ENCODE measurements around the gene CA12.
A peak's percentile ranks its signal among the peaks of the same experiment; 100 is the strongest.
"Not testable (repeated sequence)": the region's sequence is repeated elsewhere in the genome, so short reads cannot be mapped to it uniquely, and the experiment has no call there.

Gene CA12

GRCh38 chr15:63332367-63333124 lies 49.1 kb downstream of the CA12 start:
- DNase-seq, result no peak

GRCh38 chr15:63331456-63331855 lies 50.2 kb downstream of the CA12 start:
- DNase-seq, result peak; percentile 21

- DNase-seq, result no peak
Observed at GRCh38 chr15:63330926-63331325, 50.7 kb downstream of the CA12 start.

- no peak for DNase-seq
Observed at GRCh38 chr15:63329567-63330350, 51.9 kb downstream of the CA12 start.

- DNase-seq, result no peak
Observed at GRCh38 chr15:63327648-63328421, 53.8 kb downstream of the CA12 start.

- DNase-seq, result peak; percentile 25
Observed at GRCh38 chr15:63324770-63325169, 56.9 kb downstream of the CA12 start.

- no peak for DNase-seq
Observed at GRCh38 chr15:63323798-63324563, 57.7 kb downstream of the CA12 start.

GRCh38 chr15:63322541-63322940 lies 59.1 kb downstream of the CA12 start:
- no peak for DNase-seq

- DNase-seq, result no peak
Observed at GRCh38 chr15:63321462-63321861, 60.2 kb downstream of the CA12 start.

- not testable (repeated sequence) for DNase-seq
Observed at GRCh38 chr15:63320981-63321380, 60.7 kb downstream of the CA12 start.

- not testable (repeated sequence) for DNase-seq
Observed at GRCh38 chr15:63320446-63320845, 61.2 kb downstream of the CA12 start.

- DNase-seq, result no peak
Observed at GRCh38 chr15:63319065-63319464, 62.6 kb downstream of the CA12 start.

GRCh38 chr15:63318344-63318743 lies 63.3 kb downstream of the CA12 start:
- DNase-seq, result no peak

- no peak for DNase-seq
Observed at GRCh38 chr15:63314409-63314808, 67.2 kb downstream of the CA12 start.

GRCh38 chr15:63313825-63314224 lies 67.8 kb downstream of the CA12 start:
- DNase-seq, result no peak

- DNase-seq, result no peak
Observed at GRCh38 chr15:63312286-63312685, 69.4 kb downstream of the CA12 start.

GRCh38 chr15:63310646-63311045 lies 71.0 kb downstream of the CA12 start:
- DNase-seq, result no peak

GRCh38 chr15:63308947-63309346 lies 72.7 kb downstream of the CA12 start:
- no peak for DNase-seq

- no peak for DNase-seq
Observed at GRCh38 chr15:63308491-63308890, 73.2 kb downstream of the CA12 start.

GRCh38 chr15:63306492-63307073 lies 75.1 kb downstream of the CA12 start:
- no peak for DNase-seq

- DNase-seq, result no peak
Observed at GRCh38 chr15:63305260-63305659, 76.4 kb downstream of the CA12 start.

- no peak for DNase-seq
Observed at GRCh38 chr15:63301088-63301487, 80.6 kb downstream of the CA12 start.
